C4-2B (cell line): ENCODE data around the gene GARIN6.

Source experiments
- H3K27ac ChIP-seq: fragments of 450-650 bp; 2 replicates; pipeline ENCODE4 v1.5.1; 2017
- CTCF ChIP-seq: fragments of 450-650 bp; conservative IDR thresholded peaks from 2 replicates; pipeline ENCODE4 v1.5.1; 2017; ENCODE audit warnings: mild to moderate bottlenecking
- ZFX ChIP-seq: fragments of 450-650 bp; IDR thresholded peaks from 2 replicates; pipeline ENCODE4 v1.6.1; 2017

GARIN6 gene

DNA sequence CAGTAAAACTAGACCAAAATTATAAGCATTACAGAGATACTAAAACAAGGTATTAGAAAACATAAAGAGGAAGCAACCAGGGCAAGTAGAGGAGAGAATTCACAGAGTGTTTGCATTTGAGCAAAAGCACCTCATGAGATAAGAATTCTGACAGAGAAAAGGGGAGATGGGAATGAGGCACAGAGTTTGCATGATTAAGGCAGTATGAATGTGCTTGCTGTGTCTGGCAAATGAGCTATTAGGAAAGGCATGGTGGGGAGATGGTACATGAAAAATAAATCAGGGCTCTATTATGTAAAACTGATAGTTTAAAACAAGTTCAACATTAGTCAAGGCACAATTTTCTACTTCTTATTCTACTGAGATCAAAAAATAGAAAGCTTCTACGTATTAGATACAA is 23.1 kb downstream of the GARIN6 start:
- no peak for TF ChIP-seq CTCF
- H3K27ac ChIP-seq: no peak overlapping the region

DNA sequence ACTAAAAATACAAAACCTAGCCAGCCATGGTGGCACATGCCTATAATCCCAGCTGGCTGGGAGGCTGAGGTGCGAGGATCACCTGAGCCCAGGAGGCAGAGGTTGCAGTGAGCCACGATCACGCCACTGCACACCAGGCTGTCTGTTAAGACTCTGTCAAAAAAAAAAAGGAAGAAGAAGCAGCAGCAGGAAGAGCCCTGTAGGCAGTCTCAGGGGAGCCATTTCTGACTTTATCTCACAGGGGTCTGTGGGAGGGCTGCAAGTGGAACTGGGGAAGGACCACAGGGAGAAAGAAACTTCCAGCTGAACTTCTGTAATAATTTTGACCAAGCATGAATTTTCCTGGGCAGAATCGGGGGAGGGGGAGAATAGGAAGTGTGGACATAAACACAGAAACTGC is 32.7 kb downstream of the GARIN6 start:
- H3K27ac ChIP-seq: no peak overlapping the region
- TF ChIP-seq CTCF (no peak), ZFX (no peak)

- no peak overlapping the region for H3K27ac ChIP-seq
- TF ChIP-seq ZFX (no peak), CTCF (no peak)
These were observed 38.6 kb downstream of the GARIN6 start for GRCh38 chr12:99686142-99686541.

- no peak overlapping the region for H3K27ac ChIP-seq
These were observed 47.5 kb downstream of the GARIN6 start for GRCh38 chr12:99695050-99695449.

More at GRCh38 chr12:99695050-99695449, 47.5 kb downstream of the GARIN6 start:
- TF ChIP-seq ZFX: no peak
- no peak for TF ChIP-seq CTCF
